BJ (cell line): ENCODE results near the gene CEP152. TPM values are rescaled to one million over a fixed set of nuclear protein-coding genes. Genes with fewer than 3 reads are reported as not detected.
A peak's percentile ranks its signal among the peaks of the same experiment; 100 is the strongest.

ENCODE experiments used
- CTCF ChIA-PET: fragments of 350-600 bp; formaldehyde crosslinking; extraction: SDS; loops from one replicate; lab custom pipeline; 2021; ENCODE audit warnings: antibody characterized with exemption, inconsistent platforms; lab: Yijun Ruan, JAX
- POLR2A ChIA-PET: fragments of 300-600 bp; sonication (Branson Sonifier 250); formaldehyde crosslinking; extraction: SDS; loops from one replicate; lab custom pipeline; 2021; ENCODE audit warnings: antibody characterized with exemption; lab: Charles Lee
- DNase-seq: peaks from one replicate; pipeline ENCODE4 v3.0.0-alpha.2; 2011; ENCODE audit warnings: low read depth
- H3K27me3 ChIP-seq: 2 replicates; pipeline ENCODE4 v1.6.0; 2011; ENCODE audit warnings: low read length; ENCODE audit not compliant: control insufficient read depth, insufficient read depth
- H3K36me3 ChIP-seq: 2 replicates; pipeline ENCODE4 v1.5.1; 2011; ENCODE audit warnings: low read length; ENCODE audit not compliant: control insufficient read depth, insufficient read depth
- H3K4me3 ChIP-seq: 2 replicates; pipeline ENCODE4 v1.5.1; 2011; ENCODE audit warnings: low read depth, mild to moderate bottlenecking, control low read depth, low read length
- polyA plus RNA-seq: library from polyadenylated mRNA; depleted of rRNA; stranded (reverse); fragments of >200 nt; gene quantifications from 2 replicates; pipeline ENCODE4 v1.2.3, GENCODE V29; 2011
- TF ChIP-seq, protein P1 (sequence below): IDR thresholded peaks from 2 replicates; pipeline ENCODE4 v1.5.1; 2011; ENCODE audit warnings: low read depth, mild to moderate bottlenecking, control low read depth, inconsistent platforms, low read length, moderate library complexity; ENCODE audit not compliant: insufficient read depth

The CEP152 gene
- polyA plus RNA-seq, 1 experiment = 0.77 TPM

- ChIA-PET POLR2A (interaction anchor here (0.7 kb wide), 1 partner anchor 78 kb away, joined by 3 read pairs; no protein-coding TSS in a partner anchor), CTCF (interaction anchor here (1.0 to 4.1 kb wide), 6 partner anchors 80 to 426 kb away, joined by 3 to 20 read pairs (median 4); no protein-coding TSS in a partner anchor)
- DNase-seq = no peak
- TF ChIP-seq, protein P1, sequence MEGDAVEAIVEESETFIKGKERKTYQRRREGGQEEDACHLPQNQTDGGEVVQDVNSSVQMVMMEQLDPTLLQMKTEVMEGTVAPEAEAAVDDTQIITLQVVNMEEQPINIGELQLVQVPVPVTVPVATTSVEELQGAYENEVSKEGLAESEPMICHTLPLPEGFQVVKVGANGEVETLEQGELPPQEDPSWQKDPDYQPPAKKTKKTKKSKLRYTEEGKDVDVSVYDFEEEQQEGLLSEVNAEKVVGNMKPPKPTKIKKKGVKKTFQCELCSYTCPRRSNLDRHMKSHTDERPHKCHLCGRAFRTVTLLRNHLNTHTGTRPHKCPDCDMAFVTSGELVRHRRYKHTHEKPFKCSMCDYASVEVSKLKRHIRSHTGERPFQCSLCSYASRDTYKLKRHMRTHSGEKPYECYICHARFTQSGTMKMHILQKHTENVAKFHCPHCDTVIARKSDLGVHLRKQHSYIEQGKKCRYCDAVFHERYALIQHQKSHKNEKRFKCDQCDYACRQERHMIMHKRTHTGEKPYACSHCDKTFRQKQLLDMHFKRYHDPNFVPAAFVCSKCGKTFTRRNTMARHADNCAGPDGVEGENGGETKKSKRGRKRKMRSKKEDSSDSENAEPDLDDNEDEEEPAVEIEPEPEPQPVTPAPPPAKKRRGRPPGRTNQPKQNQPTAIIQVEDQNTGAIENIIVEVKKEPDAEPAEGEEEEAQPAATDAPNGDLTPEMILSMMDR = no peak
- Histone ChIP-seq H3K36me3 (no peaks in the 10 kb centered on the region), H3K4me3 (no peak overlapping the region), H3K27me3 (no peaks in the 10 kb centered on the region)
Observed at GRCh38 chr15:48718646-48719045, 92.2 kb downstream of the CEP152 start.

DNA sequence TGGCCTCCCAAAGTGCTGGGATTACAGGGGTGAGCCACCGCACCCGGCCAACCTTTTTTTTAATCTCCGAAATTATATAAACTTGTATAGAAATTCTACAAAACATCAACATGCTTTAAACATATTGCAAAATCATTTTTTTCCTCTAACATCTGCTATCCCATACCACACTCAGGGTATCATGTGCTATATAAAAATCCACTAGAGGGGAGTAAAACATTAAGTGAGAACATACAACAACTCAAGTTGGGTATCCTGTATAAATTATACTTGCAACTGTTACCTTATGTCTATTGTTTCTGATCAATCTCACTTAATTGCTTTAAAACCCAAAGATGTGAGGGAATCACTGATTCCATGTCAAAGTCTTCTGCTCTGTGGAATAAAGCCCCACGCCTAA is 93.4 kb downstream of the CEP152 start:
- H3K4me3 ChIP-seq = no peak overlapping the region
- no peak for DNase-seq
- CTCF ChIA-PET = interaction anchor here (1.0 to 1.3 kb wide), 3 partner anchors 84 to 144 kb away, joined by 3 to 5 read pairs (median 4); no protein-coding TSS in a partner anchor
- H3K27me3 ChIP-seq = no peaks in the 10 kb centered on the region
- H3K36me3 ChIP-seq = no peaks in the 10 kb centered on the region
- TF ChIP-seq, protein P1 = peak; percentile 28; the same call in 1 of the 2 replicates
- POLR2A ChIA-PET = no interaction called here

GRCh38 chr15:48712546-48712945 is 98.3 kb downstream of the CEP152 start:
- TF ChIP-seq, protein P1 = no peak
- Histone ChIP-seq H3K27me3 (no peaks in the 10 kb centered on the region), H3K36me3 (no peaks in the 10 kb centered on the region), H3K4me3 (no peak overlapping the region)
- DNase-seq = no peak
- ChIA-PET CTCF (no interaction called here), POLR2A (no interaction called here)

DNA sequence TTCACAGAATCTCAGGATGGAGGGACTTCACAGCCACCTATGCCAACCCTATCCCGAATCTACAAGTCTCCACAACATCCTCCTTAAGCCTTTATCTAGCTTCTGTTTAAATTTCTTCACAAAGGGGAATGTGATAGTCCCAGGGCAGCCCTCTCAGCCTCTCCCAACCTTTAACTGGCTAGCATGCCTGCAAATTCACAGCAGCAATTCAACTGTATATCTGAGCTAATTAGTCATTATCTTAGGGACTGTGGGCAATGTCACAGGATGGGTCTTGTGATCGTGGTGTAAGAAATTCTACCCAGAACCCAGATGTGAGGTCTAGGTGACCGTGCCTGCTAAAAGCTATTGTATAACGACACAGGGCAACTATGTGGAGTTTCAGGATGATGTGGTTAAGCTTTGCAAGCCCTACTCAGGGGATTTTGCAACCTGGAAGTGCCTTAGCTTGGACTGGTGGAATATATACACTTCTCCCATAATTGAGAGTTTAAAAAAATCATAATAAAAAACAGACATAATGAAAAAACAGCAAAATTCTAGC is 99.8 kb downstream of the CEP152 start:
- no peak for DNase-seq
- Histone ChIP-seq H3K27me3 (no peaks in the 10 kb centered on the region), H3K36me3 (no peaks in the 10 kb centered on the region), H3K4me3 (no peak overlapping the region)
- TF ChIP-seq, protein P1 = no peak
- ChIA-PET POLR2A (interaction anchor here (0.5 to 0.8 kb wide), 2 partner anchors 146 to 332 kb away, joined by 3 read pairs; no protein-coding TSS in a partner anchor), CTCF (interaction anchor here (0.5 to 0.7 kb wide), 3 partner anchors 39 to 1628 kb away, joined by 3 to 4 read pairs (median 3); no protein-coding TSS in a partner anchor)

DNA sequence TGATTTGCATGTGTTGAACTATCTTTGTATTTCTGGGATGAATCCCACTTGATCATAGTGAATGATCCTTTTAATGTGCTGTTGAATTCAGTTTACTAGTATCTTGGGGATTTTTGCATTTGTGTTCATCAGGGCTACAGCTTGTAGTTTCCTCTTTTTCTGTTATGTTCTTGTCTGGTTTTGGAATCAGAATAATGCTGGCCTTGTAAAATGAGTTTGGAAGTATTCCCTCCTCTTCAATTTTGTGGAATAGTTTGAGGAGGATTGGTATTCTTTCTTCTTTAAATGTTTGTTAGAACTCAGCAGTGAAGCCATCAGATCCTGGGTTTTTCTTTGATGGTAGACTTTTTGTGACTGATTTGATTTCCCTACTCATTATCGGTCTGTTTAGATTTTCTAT is 102.2 kb downstream of the CEP152 start:
- no peak overlapping the region for H3K4me3 ChIP-seq
- H3K36me3 ChIP-seq = no peaks in the 10 kb centered on the region
- POLR2A ChIA-PET = no interaction called here
- H3K27me3 ChIP-seq = no peaks in the 10 kb centered on the region
- CTCF ChIA-PET = no interaction called here
- no peak for DNase-seq
- TF ChIP-seq, protein P1 = no peak
